ENCODE results near the gene DIPK1B. TPM values are rescaled to one million over a fixed set of nuclear protein-coding genes. Genes with fewer than 3 reads are reported as not detected.

The DIPK1B gene
- total and polyA plus RNA-seq, 2 experiments from 2014 or later, result 18.7 to 60.0 TPM

- peaks cover 9% of the 10 kb centered on the region; the same call in 1 of the 3 replicates for H3K4me1 Mint-ChIP-seq
- no peaks in the 10 kb centered on the region for H3K9me3 Mint-ChIP-seq
- no peak for TF ChIP-seq EZH2phosphoT487 (IDR thresholded peaks at IDR 0.05; ENCODE audit: unreplicated experiment)
- TF ChIP-seq ZNF114 (CRISPR knock-in tag; IDR thresholded peaks at IDR 0.05), result no peak
- TF ChIP-seq ZNF462 (CRISPR knock-in tag; IDR thresholded peaks at IDR 0.05), result no peak
- TF ChIP-seq CREB1 (CRISPR knock-in tag; IDR thresholded peaks at IDR 0.05; ENCODE audit: low read depth), result no peak
- TF ChIP-seq REST (IDR thresholded peaks at IDR 0.05; ENCODE audit: unreplicated experiment), result no peak
- no peak for TF ChIP-seq ETS1 (IDR thresholded peaks at IDR 0.05)
- TF ChIP-seq POLR2AphosphoS5 (IDR thresholded peaks at IDR 0.05; ENCODE audit: low read depth), result no peak
- no peak for TF ChIP-seq CTCF (conservative IDR thresholded peaks at IDR 0.05; ENCODE audit: low read depth in 2 of 2)
- TF ChIP-seq JUNB (IDR thresholded peaks at IDR 0.05; ENCODE audit: unreplicated experiment), result no peak
- TF ChIP-seq ZNF331 (CRISPR knock-in tag; IDR thresholded peaks at IDR 0.05; ENCODE audit: low read depth), result no peak
- no peak for TF ChIP-seq STAT1 (IDR thresholded peaks at IDR 0.05; ENCODE audit: unreplicated experiment)
- TF ChIP-seq NANOG (IDR thresholded peaks at IDR 0.05; ENCODE audit: borderline replicate concordance), result no peak
- no peak for TF ChIP-seq EZH2 (IDR thresholded peaks at IDR 0.05; ENCODE audit: low read depth, unreplicated experiment)
- Histone ChIP-seq H3K27ac (ENCODE audit: low read depth) (no peak overlapping the region), H3K4me3 (no peak overlapping the region), H3K4me2 (no peak overlapping the region), H3K27me3 (ENCODE audit: insufficient read depth) (no peaks in the 10 kb centered on the region), H2AFZ (no peak overlapping the region), H3K36me3 (ENCODE audit: insufficient read depth) (no peaks in the 10 kb centered on the region), H3K9me2 (ENCODE audit: insufficient read depth) (no peaks in the 10 kb centered on the region), H3F3A (replicated peaks; ENCODE audit: low read depth) (no peaks in the 10 kb centered on the region), H3K79me2 (replicated peaks; ENCODE audit: insufficient read depth) (no peaks in the 10 kb centered on the region), H4K20me1 (replicated peaks; ENCODE audit: insufficient read depth) (no peaks in the 10 kb centered on the region), H3K4me1 (ENCODE audit: insufficient read depth) (no peaks in the 10 kb centered on the region)
- H3K4me3 Mint-ChIP-seq, result no peak overlapping the region
- peaks cover 11% of the 10 kb centered on the region for H3K27me3 Mint-ChIP-seq (ENCODE audit: insufficient read depth, low read depth, poor library complexity)
- no peak for DNase-seq (ENCODE audit: low spot score)
- H3K27ac Mint-ChIP-seq, result no peak overlapping the region
- no peak; the same call in 2 of the 3 replicates for ATAC-seq
- no peaks in the 10 kb centered on the region for H3K36me3 Mint-ChIP-seq (ENCODE audit: low read depth)
These were observed 32.9 kb upstream of the DIPK1B start for GRCh38 chr9:136679431-136679941.

Measured in GM23338 (cell line).